Endothelial cell of umbilical vein (primary cell): ENCODE data around the gene MLNR. TPM values are rescaled to one million over a fixed set of nuclear protein-coding genes. Genes with fewer than 3 reads are reported as not detected.
A peak's percentile ranks its signal among the peaks of the same experiment; 100 is the strongest.

Source experiments
- BruUV-seq: library from RNA; stranded (reverse); fragments of 400-500 nt; replicated peaks from 2 replicates; lab custom pipeline; 2021; lab: Mats Ljungman, UMichigan
- CTCF ChIA-PET: fragments of 300-600, 350-600 bp; sonication (Branson Sonifier 250); formaldehyde crosslinking; loops from one replicate; lab custom pipeline; 2021; ENCODE audit warnings: antibody characterized with exemption, inconsistent platforms; lab: Charles Lee
- POLR2A ChIA-PET: fragments of 300-600, 350-600 bp; sonication (Branson Sonifier 250); formaldehyde crosslinking; loops from one replicate; lab custom pipeline; 2021; ENCODE audit warnings: antibody characterized with exemption, inconsistent platforms; lab: Charles Lee
- DNase-seq: peaks from one replicate; pipeline ENCODE4 v3.0.0-alpha.2; 2011; ENCODE audit warnings: low read depth, low spot score
- FAIRE-seq: peaks from 2 replicates; lab custom pipeline; 2011; peaks lifted over from hg19 to GRCh38; lab: Jason Lieb, UNC
- H2AFZ ChIP-seq: 2 replicates; pipeline ENCODE4 v1.6.0; 2012; ENCODE audit warnings: low read depth, low read length, control low read depth, inconsistent platforms
- H3K27ac ChIP-seq: 2 replicates; pipeline ENCODE4 v1.5.1; 2011; ENCODE audit warnings: low read depth, mild to moderate bottlenecking, control low read depth, low read length, moderate library complexity; ENCODE audit not compliant: insufficient read depth
- H3K27me3 ChIP-seq, 2 experiments: 2 replicates each; pipeline versions ENCODE4 v1.6.0 to v1.6.1; 2011; ENCODE audit warnings: low read length in 2 of 2, mixed read lengths in 1 of 2; ENCODE audit not compliant: control insufficient read depth in 2 of 2, insufficient read depth in 2 of 2
- H3K36me3 ChIP-seq, 2 experiments: 2 replicates in 1 of 2; 3 replicates in 1 of 2; pipeline ENCODE4 v1.5.1; 2011; ENCODE audit warnings: low read length in 2 of 2, mild to moderate bottlenecking in 1 of 2, moderate library complexity in 1 of 2; ENCODE audit not compliant: control insufficient read depth in 2 of 2, insufficient read depth in 2 of 2; ENCODE audit errors: extremely low read depth in 1 of 2
- H3K4me1 ChIP-seq: 3 replicates; pipeline ENCODE4 v1.5.1; 2011; ENCODE audit warnings: mild to moderate bottlenecking, low read length; ENCODE audit not compliant: control insufficient read depth, insufficient read depth; ENCODE audit errors: extremely low read depth
- H3K4me2 ChIP-seq: 2 replicates; pipeline ENCODE4 v1.6.1; 2011; ENCODE audit warnings: low read length, control low read depth, mixed read lengths; ENCODE audit not compliant: insufficient read depth
- H3K4me3 ChIP-seq, 3 experiments: fragments of 200-600 bp in 1 of 3; sonication (generic), shearing (Covaris generic) in 1 of 3; replicated peaks in 1 of 3; 2 replicates each; pipeline ENCODE4 v1.5.1; 2011 to 2016; ENCODE audit warnings: control low read depth in 3 of 3, low read length in 3 of 3, mild to moderate bottlenecking in 2 of 3, inconsistent platforms in 1 of 3, low read depth in 1 of 3, moderate library complexity in 1 of 3; ENCODE audit not compliant: insufficient read depth in 1 of 3
- H3K79me2 ChIP-seq: 2 replicates; pipeline ENCODE4 v1.6.0; 2012; ENCODE audit warnings: low read length, inconsistent platforms; ENCODE audit not compliant: control insufficient read depth, insufficient read depth
- H3K9ac ChIP-seq: replicated peaks from 2 replicates; pipeline ENCODE3; 2011; ENCODE audit warnings: low read length, control low read depth; ENCODE audit not compliant: insufficient read depth; ENCODE audit errors: extremely low read depth
- H3K9me1 ChIP-seq: replicated peaks from 3 replicates; pipeline ENCODE4 v1.6.0; 2011; ENCODE audit warnings: mild to moderate bottlenecking, low read length; ENCODE audit not compliant: control insufficient read depth, insufficient read depth; ENCODE audit errors: extremely low read depth
- H3K9me3 ChIP-seq: replicated peaks from 2 replicates; pipeline ENCODE4 v1.5.1; 2012; ENCODE audit warnings: low read length, inconsistent platforms; ENCODE audit not compliant: control insufficient read depth, insufficient read depth
- H4K20me1 ChIP-seq: replicated peaks from 2 replicates; pipeline ENCODE3; 2011; ENCODE audit warnings: mild to moderate bottlenecking, low read length; ENCODE audit not compliant: control insufficient read depth, insufficient read depth; ENCODE audit errors: extremely low read depth
- EZH2 ChIP-seq: IDR thresholded peaks from 2 replicates; pipeline ENCODE4 v1.6.1; 2012; ENCODE audit warnings: borderline replicate concordance, low read depth, mild to moderate bottlenecking, moderate library complexity, low read length, inconsistent platforms; ENCODE audit not compliant: severe bottlenecking
- FOS ChIP-seq: IDR thresholded peaks from 2 replicates; pipeline ENCODE4 v1.6.1; 2011; ENCODE audit warnings: mild to moderate bottlenecking, low read length, moderate library complexity, borderline replicate concordance; ENCODE audit not compliant: insufficient read depth
- GATA2 ChIP-seq: IDR thresholded peaks from 2 replicates; pipeline ENCODE4 v1.7.0; 2011; ENCODE audit warnings: low read depth, mild to moderate bottlenecking, moderate library complexity, mixed read lengths, low read length; ENCODE audit not compliant: insufficient read length, insufficient read depth
- JUN ChIP-seq: IDR thresholded peaks from 2 replicates; pipeline ENCODE4 v1.6.1; 2011; ENCODE audit warnings: borderline replicate concordance, low read depth; ENCODE audit not compliant: insufficient read length, insufficient read depth
- MAX ChIP-seq: IDR thresholded peaks from 2 replicates; pipeline ENCODE4 v1.6.1; 2011; ENCODE audit not compliant: insufficient read depth, insufficient read length
- MYC ChIP-seq: IDR thresholded peaks from one replicate; pipeline ENCODE4 v1.6.1; 2011; ENCODE audit warnings: mild to moderate bottlenecking, low read depth, low read length
- POLR2A ChIP-seq: IDR thresholded peaks from 2 replicates; pipeline ENCODE4 v1.6.1; 2012; ENCODE audit warnings: low read depth, mild to moderate bottlenecking, control low read depth, low read length
- POLR2AphosphoS5 ChIP-seq: IDR thresholded peaks from 2 replicates; pipeline ENCODE4 v1.6.1; 2012; ENCODE audit warnings: low read depth, mild to moderate bottlenecking, control low read depth, low read length, moderate library complexity; ENCODE audit not compliant: insufficient read depth
- dilution Hi-C: fragments of 300-500 bp; cut with MboI; formaldehyde crosslinking; loops from one replicate; pipeline ENCODE4 v1.15.0; 2019; ENCODE audit warnings: low sequenced_read_pairs; ENCODE audit not compliant: extremely low pct_ligation_motif_present
- intact Hi-C: fragments of 100-400 bp; cut with micrococcal nuclease; formaldehyde crosslinking; loops from one replicate; pipeline ENCODE4 v1.10.0; 2022
- polyA plus RNA-seq, 4 experiments: library from polyadenylated mRNA; depleted of rRNA in 3 of 4; stranded (reverse) in 3 of 4; unstranded in 1 of 4; fragments of >200 nt; gene quantifications; 2 replicates each; pipeline versions ENCODE4 v1.2.1 to v1.2.3, GENCODE V29; 2011 to 2012; ENCODE audit warnings: missing spikeins in 1 of 4
- total RNA-seq: library from RNA; stranded (reverse); gene quantifications from 2 replicates; pipeline ENCODE4 v1.2.3, GENCODE V29; 2021
- TF ChIP-seq, protein P1 (sequence below), 2 donors: IDR thresholded peaks; 1 replicate in 1 of 2; 2 replicates in 1 of 2; pipeline ENCODE4 v1.5.1; 2011; ENCODE audit warnings: low read length in 2 of 2, mild to moderate bottlenecking in 2 of 2, moderate library complexity in 2 of 2, control low read depth in 1 of 2, inconsistent platforms in 1 of 2, low read depth in 1 of 2; ENCODE audit not compliant: insufficient read depth in 1 of 2; ENCODE audit errors: extremely low read depth in 1 of 2

Gene MLNR
- total and polyA plus RNA-seq, 2 donors (not counting 3 experiments of a cell fraction or from before 2014, with no cell fraction given): not detected

DNA sequence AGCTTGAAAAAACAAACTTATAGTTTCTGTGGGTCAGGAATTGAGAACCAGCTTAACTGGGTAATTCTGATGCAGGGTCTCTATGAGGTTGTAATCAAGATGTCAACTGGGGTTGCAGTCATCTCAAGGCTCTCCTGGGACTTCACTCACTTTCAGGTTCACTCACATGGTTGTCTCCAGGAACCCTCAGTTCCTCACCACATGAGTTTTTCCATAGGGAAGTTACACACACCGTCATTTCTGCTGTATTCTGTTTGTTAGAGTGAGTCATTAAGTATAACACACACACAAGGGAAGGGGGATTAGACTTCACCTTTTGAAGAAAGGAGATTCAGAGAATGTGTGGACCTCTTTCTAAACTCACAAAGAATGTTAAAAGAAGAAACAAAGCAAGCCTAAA is 34.9 kb upstream of the MLNR start:
- no peak overlapping the region for H3K27ac ChIP-seq
- H3K4me2 ChIP-seq: no peak overlapping the region
- DNase-seq (peak; percentile 7), FAIRE-seq (no peak)
- no peaks in the 10 kb centered on the region for H3K79me2 ChIP-seq
- H3K27me3 ChIP-seq: no peaks in the 10 kb centered on the region
- no peak overlapping the region for H2AFZ ChIP-seq
- peaks cover 6 to 17% of the 10 kb centered on the region in 2 experiments for H3K36me3 ChIP-seq
- H3K9ac ChIP-seq: no peak overlapping the region
- ChIA-PET CTCF (interaction anchor here (0.9 kb wide), 1 partner anchor 19 kb away, joined by 3 read pairs; no protein-coding TSS in a partner anchor), POLR2A (no interaction called here)
- dilution Hi-C loops: no loop called here
- H3K9me3 ChIP-seq: no peaks in the 10 kb centered on the region
- no TSS peak for BruUV-seq
- no peaks in the 10 kb centered on the region for H4K20me1 ChIP-seq
- no peak overlapping the region for H3K4me3 ChIP-seq
- peaks cover 17% of the 10 kb centered on the region for H3K4me1 ChIP-seq
- no peak for TF ChIP-seq MYC
- no peak for TF ChIP-seq FOS
- TF ChIP-seq POLR2A: no peak
- no peak for TF ChIP-seq MAX
- TF ChIP-seq JUN: no peak
- no peak for TF ChIP-seq POLR2AphosphoS5
- TF ChIP-seq, protein P1, sequence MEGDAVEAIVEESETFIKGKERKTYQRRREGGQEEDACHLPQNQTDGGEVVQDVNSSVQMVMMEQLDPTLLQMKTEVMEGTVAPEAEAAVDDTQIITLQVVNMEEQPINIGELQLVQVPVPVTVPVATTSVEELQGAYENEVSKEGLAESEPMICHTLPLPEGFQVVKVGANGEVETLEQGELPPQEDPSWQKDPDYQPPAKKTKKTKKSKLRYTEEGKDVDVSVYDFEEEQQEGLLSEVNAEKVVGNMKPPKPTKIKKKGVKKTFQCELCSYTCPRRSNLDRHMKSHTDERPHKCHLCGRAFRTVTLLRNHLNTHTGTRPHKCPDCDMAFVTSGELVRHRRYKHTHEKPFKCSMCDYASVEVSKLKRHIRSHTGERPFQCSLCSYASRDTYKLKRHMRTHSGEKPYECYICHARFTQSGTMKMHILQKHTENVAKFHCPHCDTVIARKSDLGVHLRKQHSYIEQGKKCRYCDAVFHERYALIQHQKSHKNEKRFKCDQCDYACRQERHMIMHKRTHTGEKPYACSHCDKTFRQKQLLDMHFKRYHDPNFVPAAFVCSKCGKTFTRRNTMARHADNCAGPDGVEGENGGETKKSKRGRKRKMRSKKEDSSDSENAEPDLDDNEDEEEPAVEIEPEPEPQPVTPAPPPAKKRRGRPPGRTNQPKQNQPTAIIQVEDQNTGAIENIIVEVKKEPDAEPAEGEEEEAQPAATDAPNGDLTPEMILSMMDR (IDR thresholded peaks at IDR 0.05; ENCODE audit: extremely low read depth in 1 of 2, insufficient read depth in 1 of 2, low read depth in 1 of 2, low read length in 2 of 2): no peak
- no peak for TF ChIP-seq GATA2
- TF ChIP-seq EZH2: no peak
- intact Hi-C loops: no loop called here
- H3K9me1 ChIP-seq: peaks cover 3% of the 10 kb centered on the region
